Effector memory CD8-positive, alpha-beta T cell (primary cell): ENCODE data around the gene CCNK.
A peak's percentile ranks its signal among the peaks of the same experiment; 100 is the strongest.

ENCODE experiments used
- ATAC-seq: fragments of 150-1000 bp; cut with Tn5 transposase; replicated peaks from 2 replicates; pipeline ENCODE4 v1.10.0; 2021; ENCODE audit warnings: mild to moderate bottlenecking, moderate library complexity
- DNase-seq, 3 experiments: peaks; one replicate each; pipeline ENCODE4 v3.0.0; 2021
- H3K27ac Mint-ChIP-seq, 2 donors: one replicate each; pipeline ENCODE4 v1.8.0; 2022; ENCODE audit warnings: mild to moderate bottlenecking in 2 of 2, mixed read lengths in 2 of 2, moderate library complexity in 2 of 2
- H3K27me3 Mint-ChIP-seq, 2 donors: one replicate each; pipeline ENCODE4 v1.8.0; 2022; ENCODE audit warnings: mixed read lengths in 2 of 2
- H3K36me3 Mint-ChIP-seq: one replicate; pipeline ENCODE4 v1.8.0; 2022; ENCODE audit warnings: mild to moderate bottlenecking, moderate library complexity, mixed read lengths; ENCODE audit not compliant: insufficient read depth
- H3K4me1 Mint-ChIP-seq, 2 donors: one replicate each; pipeline ENCODE4 v1.8.0; 2022; ENCODE audit warnings: low read depth in 2 of 2, mixed read lengths in 2 of 2
- H3K4me3 Mint-ChIP-seq, 2 donors: one replicate each; pipeline ENCODE4 v1.8.0; 2022; ENCODE audit warnings: mild to moderate bottlenecking in 2 of 2, mixed read lengths in 2 of 2, moderate library complexity in 2 of 2
- H3K9me3 Mint-ChIP-seq, 2 donors: one replicate each; pipeline ENCODE4 v1.8.0; 2022; ENCODE audit warnings: mixed read lengths in 2 of 2

Gene CCNK

GRCh38 chr14:99452968-99453367, 28.2 kb upstream of the CCNK start:
- Mint-ChIP-seq H3K9me3 (no peaks in the 10 kb centered on the region), H3K4me3 (no peak overlapping the region), H3K4me1 (peaks cover 4 to 13% of the 10 kb centered on the region in 2 donors), H3K27me3 (no peaks in the 10 kb centered on the region), H3K36me3 (peaks cover 33% of the 10 kb centered on the region), H3K27ac (peak overlapping the region in 1 of 2 donors; percentile 46)
- ATAC-seq, result no peak
- DNase-seq, result no peak

GRCh38 chr14:99454246-99454645, 27.0 kb upstream of the CCNK start:
- ATAC-seq (no peak), DNase-seq (no peak)
- H3K27ac Mint-ChIP-seq, result no peak overlapping the region
- peaks cover 4 to 13% of the 10 kb centered on the region in 2 donors for H3K4me1 Mint-ChIP-seq
- H3K36me3 Mint-ChIP-seq, result peaks cover 29% of the 10 kb centered on the region
- no peaks in the 10 kb centered on the region for H3K27me3 Mint-ChIP-seq
- H3K4me3 Mint-ChIP-seq, result no peak overlapping the region
- no peaks in the 10 kb centered on the region for H3K9me3 Mint-ChIP-seq

GRCh38 chr14:99459481-99460100, 21.6 kb upstream of the CCNK start:
- H3K27me3 Mint-ChIP-seq, result no peaks in the 10 kb centered on the region
- no peak overlapping the region for H3K4me3 Mint-ChIP-seq
- peaks cover 6 to 25% of the 10 kb centered on the region in 2 donors for H3K4me1 Mint-ChIP-seq
- DNase-seq, result no peak
- H3K36me3 Mint-ChIP-seq, result peaks cover 49% of the 10 kb centered on the region
- H3K27ac Mint-ChIP-seq, result peak overlapping the region; percentile 33 to 57
- no peaks in the 10 kb centered on the region for H3K9me3 Mint-ChIP-seq
- ATAC-seq, result no peak

- H3K27me3 Mint-ChIP-seq, result no peaks in the 10 kb centered on the region
- peaks cover 6 to 25% of the 10 kb centered on the region in 2 donors for H3K4me1 Mint-ChIP-seq
- DNase-seq, result no peak
- H3K27ac Mint-ChIP-seq, result peak overlapping the region; percentile 33 to 57
- H3K4me3 Mint-ChIP-seq, result no peak overlapping the region
- no peak for ATAC-seq
- peaks cover 49% of the 10 kb centered on the region for H3K36me3 Mint-ChIP-seq
- no peaks in the 10 kb centered on the region for H3K9me3 Mint-ChIP-seq
Observed at GRCh38 chr14:99460793-99461192, 20.4 kb upstream of the CCNK start.

- Mint-ChIP-seq H3K9me3 (no peaks in the 10 kb centered on the region), H3K36me3 (peaks cover 43% of the 10 kb centered on the region), H3K27me3 (no peaks in the 10 kb centered on the region), H3K4me1 (peaks cover 9 to 29% of the 10 kb centered on the region in 2 donors), H3K4me3 (no peak overlapping the region), H3K27ac (peak overlapping the region in 1 of 2 donors; percentile 33)
- DNase-seq (no peak), ATAC-seq (no peak)
Observed at GRCh38 chr14:99461411-99462085, 19.7 kb upstream of the CCNK start.

GRCh38 chr14:99462210-99462609, 19.0 kb upstream of the CCNK start:
- no peak overlapping the region for H3K4me3 Mint-ChIP-seq
- H3K9me3 Mint-ChIP-seq, result no peaks in the 10 kb centered on the region
- DNase-seq (no peak), ATAC-seq (no peak)
- H3K36me3 Mint-ChIP-seq, result peaks cover 40% of the 10 kb centered on the region
- H3K27me3 Mint-ChIP-seq, result no peaks in the 10 kb centered on the region
- peaks cover 9 to 29% of the 10 kb centered on the region in 2 donors for H3K4me1 Mint-ChIP-seq
- peak overlapping the region in 1 of 2 donors; percentile 80 for H3K27ac Mint-ChIP-seq

GRCh38 chr14:99463974-99464373, 17.2 kb upstream of the CCNK start:
- Mint-ChIP-seq H3K4me1 (peaks cover 25 to 42% of the 10 kb centered on the region in 2 donors), H3K27me3 (no peaks in the 10 kb centered on the region), H3K27ac (no peak overlapping the region), H3K4me3 (no peak overlapping the region), H3K36me3 (peaks cover 32% of the 10 kb centered on the region), H3K9me3 (no peaks in the 10 kb centered on the region)
- ATAC-seq, result no peak
- no peak for DNase-seq

- no peak overlapping the region for H3K27ac Mint-ChIP-seq
- peaks cover 33 to 44% of the 10 kb centered on the region in 2 donors for H3K4me1 Mint-ChIP-seq
- no peaks in the 10 kb centered on the region for H3K9me3 Mint-ChIP-seq
- peaks cover 35% of the 10 kb centered on the region for H3K36me3 Mint-ChIP-seq
- DNase-seq (no peak), ATAC-seq (no peak)
- H3K4me3 Mint-ChIP-seq, result no peak overlapping the region
- no peaks in the 10 kb centered on the region for H3K27me3 Mint-ChIP-seq
Observed at GRCh38 chr14:99465288-99465687, 15.9 kb upstream of the CCNK start.

- no peak overlapping the region for H3K27ac Mint-ChIP-seq
- H3K9me3 Mint-ChIP-seq, result no peaks in the 10 kb centered on the region
Observed at GRCh38 chr14:99466758-99467157, 14.5 kb upstream of the CCNK start.

GRCh38 chr14:99467336-99468078, 13.7 kb upstream of the CCNK start:
- no peak for DNase-seq
- ATAC-seq, result no peak
- H3K27me3 Mint-ChIP-seq, result no peaks in the 10 kb centered on the region
- H3K9me3 Mint-ChIP-seq, result no peaks in the 10 kb centered on the region
- H3K4me3 Mint-ChIP-seq, result peak overlapping the region in 1 of 2 donors; percentile 23
- H3K27ac Mint-ChIP-seq, result peak overlapping the region in 1 of 2 donors; percentile 36
- H3K36me3 Mint-ChIP-seq, result peaks cover 18% of the 10 kb centered on the region
- peaks cover 38 to 39% of the 10 kb centered on the region in 2 donors for H3K4me1 Mint-ChIP-seq

More at GRCh38 chr14:99466758-99467157, 14.5 kb upstream of the CCNK start:
- DNase-seq (no peak), ATAC-seq (no peak)
- Mint-ChIP-seq H3K27me3 (no peaks in the 10 kb centered on the region), H3K4me1 (peaks cover 38 to 47% of the 10 kb centered on the region in 2 donors), H3K4me3 (no peak overlapping the region), H3K36me3 (peaks cover 26% of the 10 kb centered on the region)

- Mint-ChIP-seq H3K36me3 (peaks cover 16% of the 10 kb centered on the region), H3K9me3 (no peaks in the 10 kb centered on the region), H3K4me1 (peaks cover 41 to 43% of the 10 kb centered on the region in 2 donors), H3K27ac (peak overlapping the region in 1 of 2 donors; percentile 36), H3K4me3 (peak overlapping the region in 1 of 2 donors; percentile 23), H3K27me3 (no peaks in the 10 kb centered on the region)
- no peak for DNase-seq
- ATAC-seq, result no peak
Observed at GRCh38 chr14:99468081-99468480, 13.1 kb upstream of the CCNK start.

GRCh38 chr14:99468836-99469592, 12.2 kb upstream of the CCNK start:
- Mint-ChIP-seq H3K27ac (peak overlapping the region in 1 of 2 donors; percentile 36), H3K4me1 (peaks cover 45 to 48% of the 10 kb centered on the region in 2 donors)

GRCh38 chr14:99471731-99472130, 9.5 kb upstream of the CCNK start:
- H3K36me3 Mint-ChIP-seq, result peaks cover 3% of the 10 kb centered on the region
- no peak overlapping the region for H3K4me3 Mint-ChIP-seq
- H3K4me1 Mint-ChIP-seq, result peaks cover 45 to 49% of the 10 kb centered on the region in 2 donors
- no peaks in the 10 kb centered on the region for H3K27me3 Mint-ChIP-seq
- ATAC-seq (no peak), DNase-seq (no peak)
- H3K27ac Mint-ChIP-seq, result no peak overlapping the region
- no peaks in the 10 kb centered on the region for H3K9me3 Mint-ChIP-seq

More at GRCh38 chr14:99468836-99469592, 12.2 kb upstream of the CCNK start:
- Mint-ChIP-seq H3K9me3 (no peaks in the 10 kb centered on the region), H3K4me3 (no peak overlapping the region), H3K27me3 (no peaks in the 10 kb centered on the region), H3K36me3 (peaks cover 10% of the 10 kb centered on the region)
- ATAC-seq (no peak), DNase-seq (no peak)
